Activated CD8-positive, alpha-beta T cell treated with anti-CD3 and anti-CD28 coated beads for 36 hours (primary cell): Measurements from ENCODE around the gene PAX3. TPM values are rescaled to one million over a fixed set of nuclear protein-coding genes. Genes with fewer than 3 reads are reported as not detected.

Source experiments
- ATAC-seq: fragments of 200-7000 bp; cut with Tn5 transposase; one replicate; pipeline ENCODE4 v1.10.0; 2021; ENCODE audit warnings: mild to moderate bottlenecking, moderate library complexity
- CTCF ChIA-PET: fragments of 350-600 bp; sonication (Branson Sonifier 250); formaldehyde crosslinking; loops from one replicate; lab custom pipeline; 2021; ENCODE audit warnings: antibody characterized with exemption; lab: Charles Lee
- POLR2A ChIA-PET: fragments of 350-600 bp; sonication (Branson Sonifier 250); formaldehyde crosslinking; loops from one replicate; lab custom pipeline; 2021; ENCODE audit warnings: antibody characterized with exemption; lab: Charles Lee
- DNase-seq: peaks from one replicate; pipeline ENCODE4 v3.0.0-alpha.2; 2020
- H3K27ac Mint-ChIP-seq: one replicate; pipeline ENCODE4 v1.8.0; 2021; ENCODE audit warnings: mild to moderate bottlenecking, mixed read lengths
- H3K27me3 Mint-ChIP-seq: one replicate; pipeline ENCODE4 v1.8.0; 2021; ENCODE audit warnings: mixed read lengths
- H3K36me3 Mint-ChIP-seq: one replicate; pipeline ENCODE4 v1.8.0; 2021; ENCODE audit warnings: low read depth, mixed read lengths
- H3K4me1 Mint-ChIP-seq: one replicate; pipeline ENCODE4 v1.8.0; 2021; ENCODE audit warnings: low read depth, mixed read lengths
- H3K4me3 Mint-ChIP-seq: one replicate; pipeline ENCODE4 v1.8.0; 2021; ENCODE audit warnings: mild to moderate bottlenecking, moderate library complexity, mixed read lengths
- H3K9me3 Mint-ChIP-seq: one replicate; pipeline ENCODE4 v1.8.0; 2021; ENCODE audit warnings: mixed read lengths
- CTCF ChIP-seq: fragments of 200-600 bp; IDR thresholded peaks from one replicate; pipeline ENCODE4 v1.8.0; 2022; ENCODE audit warnings: antibody characterized with exemption, mild to moderate bottlenecking
- intact Hi-C: fragments of 100-400 bp; cut with micrococcal nuclease; formaldehyde crosslinking; loops from one replicate; pipeline ENCODE4 v1.10.0; 2022
- total RNA-seq, 2 experiments: library from RNA; stranded (reverse); gene quantifications; one replicate each; pipeline ENCODE4 v1.2.3, GENCODE V29; 2021

The PAX3 gene
- total RNA-seq = not detected

GRCh38 chr2:222298311-222299150, at the start of gene PAX3:
Gene PAX3 (minus strand): TSS chr2:222298998. CDS start chr2:222298615, 383 bp downstream.
- POLR2A ChIA-PET = no interaction called here
- intact Hi-C loops = no loop called here
- H3K4me1 Mint-ChIP-seq = peaks cover 24% of the 10 kb centered on the region

GRCh38 chr2:222341331-222341730, 42.5 kb upstream of the PAX3 start:
- Mint-ChIP-seq H3K9me3 (no peaks in the 10 kb centered on the region), H3K4me3 (no peak overlapping the region), H3K27ac (no peak overlapping the region), H3K27me3 (no peaks in the 10 kb centered on the region), H3K36me3 (no peaks in the 10 kb centered on the region), H3K4me1 (no peaks in the 10 kb centered on the region)
- TF ChIP-seq CTCF = no peak
- POLR2A ChIA-PET = no interaction called here
- DNase-seq (no peak), ATAC-seq (no peak)
- intact Hi-C loops = no loop called here
- CTCF ChIA-PET = no interaction called here

More at GRCh38 chr2:222298311-222299150, at the start of gene PAX3:
- no peak for TF ChIP-seq CTCF
- ATAC-seq = no peak
- H3K27ac Mint-ChIP-seq = no peak within 1 kb of the TSS
- no peak for DNase-seq
- CTCF ChIA-PET = no interaction called here
- peaks cover 2% of the 10 kb centered on the region for H3K9me3 Mint-ChIP-seq
- H3K4me3 Mint-ChIP-seq = no peak within 1 kb of the TSS
- peaks cover 7% of the 10 kb centered on the region for H3K36me3 Mint-ChIP-seq
- peaks cover 89% of the 10 kb centered on the region for H3K27me3 Mint-ChIP-seq

GRCh38 chr2:222338374-222338773, 39.6 kb upstream of the PAX3 start:
- ChIA-PET CTCF (no interaction called here), POLR2A (no interaction called here)
- Mint-ChIP-seq H3K4me1 (no peaks in the 10 kb centered on the region), H3K36me3 (no peaks in the 10 kb centered on the region), H3K27ac (no peak overlapping the region), H3K4me3 (no peak overlapping the region), H3K27me3 (peaks cover 3% of the 10 kb centered on the region), H3K9me3 (peaks cover 7% of the 10 kb centered on the region)
- DNase-seq (no peak), ATAC-seq (no peak)
- intact Hi-C loops = no loop called here
- no peak for TF ChIP-seq CTCF

- no peaks in the 10 kb centered on the region for H3K36me3 Mint-ChIP-seq
- no peak overlapping the region for H3K4me3 Mint-ChIP-seq
- no peaks in the 10 kb centered on the region for H3K4me1 Mint-ChIP-seq
- ChIA-PET CTCF (interaction anchor here (0.6 kb wide), 1 partner anchor 10 kb away, joined by 3 read pairs; no protein-coding TSS in a partner anchor), POLR2A (no interaction called here)
- peaks cover 7% of the 10 kb centered on the region for H3K9me3 Mint-ChIP-seq
- no peak overlapping the region for H3K27ac Mint-ChIP-seq
- TF ChIP-seq CTCF = no peak
- no peak for DNase-seq
- peaks cover 5% of the 10 kb centered on the region for H3K27me3 Mint-ChIP-seq
- intact Hi-C loops = no loop called here
- no peak for ATAC-seq
Observed at GRCh38 chr2:222336931-222337330, 38.1 kb upstream of the PAX3 start.

GRCh38 chr2:222336442-222336841, 37.6 kb upstream of the PAX3 start:
- CTCF ChIA-PET = interaction anchor here (0.6 kb wide), 1 partner anchor 10 kb away, joined by 3 read pairs; no protein-coding TSS in a partner anchor
- no peak for ATAC-seq
- Mint-ChIP-seq H3K4me1 (no peaks in the 10 kb centered on the region), H3K36me3 (no peaks in the 10 kb centered on the region), H3K9me3 (peaks cover 7% of the 10 kb centered on the region), H3K4me3 (no peak overlapping the region), H3K27ac (no peak overlapping the region), H3K27me3 (peaks cover 5% of the 10 kb centered on the region)
- DNase-seq = no peak
- POLR2A ChIA-PET = no interaction called here
- TF ChIP-seq CTCF = no peak
- intact Hi-C loops = no loop called here
